Stimulated activated CD4-positive, alpha-beta T cell treated with anti-CD3 and anti-CD28 coated beads, Interleukin-1b, Interleukin-23, amount 100 ng/mL, for 1 hour (primary cell): ENCODE data around the gene FAM174B.

Source experiments
- DNase-seq, 2 donors: peaks; one replicate each; pipeline ENCODE4 v3.0.0-alpha.2; 2020; ENCODE audit warnings: low read depth in 2 of 2

Gene FAM174B

GRCh38 chr15:92643849-92644815 is 11.4 kb downstream of the FAM174B start:
- DNase-seq = no peak

- no peak for DNase-seq
These were observed 16.7 kb downstream of the FAM174B start for GRCh38 chr15:92638709-92639365.

- no peak for DNase-seq
These were observed 17.3 kb downstream of the FAM174B start for GRCh38 chr15:92638291-92638708.

- DNase-seq = no peak
These were observed 17.9 kb downstream of the FAM174B start for GRCh38 chr15:92637626-92638025.

- no peak for DNase-seq
These were observed 18.6 kb downstream of the FAM174B start for GRCh38 chr15:92636908-92637481.

- no peak for DNase-seq
These were observed 19.1 kb downstream of the FAM174B start for GRCh38 chr15:92636401-92636907.

- DNase-seq = no peak
These were observed 20.8 kb downstream of the FAM174B start for GRCh38 chr15:92634671-92635201.

- no peak for DNase-seq
These were observed 21.5 kb downstream of the FAM174B start for GRCh38 chr15:92634060-92634459.

- no peak for DNase-seq
These were observed 22.2 kb downstream of the FAM174B start for GRCh38 chr15:92633418-92633817.

GRCh38 chr15:92633001-92633400 is 22.6 kb downstream of the FAM174B start:
- DNase-seq = no peak

- no peak for DNase-seq
These were observed 23.9 kb downstream of the FAM174B start for GRCh38 chr15:92631721-92632120.

- DNase-seq = no peak
These were observed 25.5 kb downstream of the FAM174B start for GRCh38 chr15:92629975-92630626.

GRCh38 chr15:92629276-92629974 is 26.1 kb downstream of the FAM174B start:
- no peak for DNase-seq

- no peak for DNase-seq
These were observed 28.6 kb downstream of the FAM174B start for GRCh38 chr15:92627014-92627413.

- DNase-seq = no peak
These were observed 30.2 kb downstream of the FAM174B start for GRCh38 chr15:92625251-92625980.

GRCh38 chr15:92624401-92624991 is 31.1 kb downstream of the FAM174B start:
- no peak for DNase-seq

- no peak for DNase-seq
These were observed 32.1 kb downstream of the FAM174B start for GRCh38 chr15:92623435-92623834.

- no peak for DNase-seq
These were observed 33.5 kb downstream of the FAM174B start for GRCh38 chr15:92621972-92622533.

- DNase-seq = no peak
These were observed 34.6 kb downstream of the FAM174B start for GRCh38 chr15:92620991-92621390.
